Measurements from ENCODE around the gene RNF152.

The RNF152 gene

GRCh38 chr18:61893971-61894750 lies 1.4 kb upstream of the RNF152 start:
- DNase-seq: peak; percentile 66 to 67

GRCh38 chr18:61893309-61893970 lies 633 bp upstream of the RNF152 start:
- DNase-seq: peak; percentile 15 to 33

- no peak for DNase-seq
Measured at GRCh38 chr18:61891894-61892293, 913 bp downstream of the RNF152 start.

GRCh38 chr18:61891271-61891670 lies 1.5 kb downstream of the RNF152 start:
- DNase-seq: no peak

GRCh38 chr18:61890344-61890743 lies 2.5 kb downstream of the RNF152 start:
- no peak for DNase-seq

- no peak for DNase-seq
Measured at GRCh38 chr18:61889541-61889940, 3.3 kb downstream of the RNF152 start.

- DNase-seq: no peak
Measured at GRCh38 chr18:61888622-61889021, 4.2 kb downstream of the RNF152 start.

- no peak for DNase-seq
Measured at GRCh38 chr18:61887838-61888237, 5.0 kb downstream of the RNF152 start.

- DNase-seq: no peak
Measured at GRCh38 chr18:61883547-61883946, 9.3 kb downstream of the RNF152 start.

GRCh38 chr18:61882296-61883004 lies 10.4 kb downstream of the RNF152 start:
- DNase-seq: no peak

- DNase-seq: no peak
Measured at GRCh38 chr18:61876899-61877298, 15.9 kb downstream of the RNF152 start.

GRCh38 chr18:61870151-61870550 lies 22.7 kb downstream of the RNF152 start:
- DNase-seq: no peak

- no peak for DNase-seq
Measured at GRCh38 chr18:61869636-61870035, 23.2 kb downstream of the RNF152 start.

- no peak for DNase-seq
Measured at GRCh38 chr18:61865466-61866175, 27.2 kb downstream of the RNF152 start.

- DNase-seq: no peak
Measured at GRCh38 chr18:61861372-61861771, 31.4 kb downstream of the RNF152 start.

GRCh38 chr18:61860302-61860701 lies 32.5 kb downstream of the RNF152 start:
- no peak for DNase-seq

- no peak for DNase-seq
Measured at GRCh38 chr18:61859113-61859512, 33.7 kb downstream of the RNF152 start.

GRCh38 chr18:61856678-61857077 lies 36.1 kb downstream of the RNF152 start:
- no peak for DNase-seq

GRCh38 chr18:61855449-61856378 lies 37.1 kb downstream of the RNF152 start:
- DNase-seq: peak in 1 of 2 experiments; percentile 40

- peak; percentile 28 to 52 for DNase-seq
Measured at GRCh38 chr18:61854578-61855448, 38.0 kb downstream of the RNF152 start.

- no peak for DNase-seq
Measured at GRCh38 chr18:61853855-61854254, 39.0 kb downstream of the RNF152 start.
